K562 (cell line): ENCODE measurements around the gene GIMAP8. TPM values are rescaled to one million over a fixed set of nuclear protein-coding genes. Genes with fewer than 3 reads are reported as not detected.

Source experiments
- ATAC-seq: fragments of 200-7000 bp; cut with Tn5 transposase; 3 replicates; pipeline ENCODE4 v1.9.1; 2020; ENCODE audit warnings: moderate library complexity
- BruUV-seq: library from RNA; stranded (reverse); fragments of 400-500 nt; replicated peaks from 2 replicates; lab custom pipeline; 2021; lab: Mats Ljungman, UMichigan
- CTCF ChIA-PET: fragments of 300-600 bp; formaldehyde crosslinking; extraction: SDS; loops from one replicate; lab custom pipeline; 2021; ENCODE audit warnings: low intra/inter-chr PET ratio; lab: Yijun Ruan, JAX
- POLR2A ChIA-PET: fragments of 300-600, 350-650 bp; sonication (Branson Sonifier 250); formaldehyde crosslinking; extraction: SDS; loops from one replicate; lab custom pipeline; 2021; ENCODE audit warnings: antibody characterized with exemption, inconsistent platforms; lab: Yijun Ruan, JAX
- DNase-seq, 4 experiments: peaks; one replicate each; pipeline versions ENCODE4 v3.0.0 to v3.0.0-alpha.2; 2011 to 2018; ENCODE audit warnings: low spot score in 3 of 4, mixed read lengths in 3 of 4; ENCODE audit errors: extremely low read depth in 1 of 4
- FAIRE-seq: peaks from 2 replicates; lab custom pipeline; 2011; peaks lifted over from hg19 to GRCh38; lab: Jason Lieb, UNC
- H2AFZ ChIP-seq: 2 replicates; pipeline ENCODE4 v1.6.0; 2011; ENCODE audit warnings: low read depth, low read length, control low read depth, inconsistent platforms
- H3K27ac ChIP-seq: fragments of 200-600 bp; 3 replicates; pipeline ENCODE4 v1.8.0; 2011; ENCODE audit warnings: low read depth, mild to moderate bottlenecking, control low read depth, inconsistent platforms, low read length, moderate library complexity, mixed read lengths; ENCODE audit errors: extremely low read depth
- H3K27me3 ChIP-seq, 2 experiments: fragments of 300-600 bp in 1 of 2; 2 replicates in 1 of 2; 3 replicates in 1 of 2; pipeline versions ENCODE4 v1.6.0 to v1.8.0; 2011; ENCODE audit warnings: inconsistent platforms in 2 of 2, low read length in 2 of 2, mild to moderate bottlenecking in 1 of 2, mixed read lengths in 1 of 2, moderate library complexity in 1 of 2; ENCODE audit not compliant: control insufficient read depth in 2 of 2, insufficient read depth in 2 of 2
- H3K36me3 ChIP-seq: fragments of 300-600 bp; 3 replicates; pipeline ENCODE4 v1.8.0; 2011; ENCODE audit warnings: mild to moderate bottlenecking, low read length, inconsistent platforms; ENCODE audit not compliant: control insufficient read depth, insufficient read depth
- H3K4me1 ChIP-seq, 2 experiments: fragments of 200-600 bp in 1 of 2; replicated peaks in 1 of 2; 2 replicates in 1 of 2; 3 replicates in 1 of 2; pipeline versions ENCODE4 v1.5.1 to v1.8.0; 2011; ENCODE audit warnings: inconsistent platforms in 2 of 2, low read length in 2 of 2, mild to moderate bottlenecking in 1 of 2, mixed read lengths in 1 of 2, moderate library complexity in 1 of 2; ENCODE audit not compliant: control insufficient read depth in 2 of 2, insufficient read depth in 2 of 2
- H3K4me2 ChIP-seq: 2 replicates; pipeline ENCODE4 v1.6.1; 2011; ENCODE audit warnings: low read length, control low read depth, inconsistent platforms, mixed read lengths; ENCODE audit not compliant: insufficient read depth
- H3K4me3 ChIP-seq: fragments of 200-600 bp; sonication (generic), shearing (Covaris generic); 2 replicates; pipeline ENCODE4 v1.5.1; 2016; ENCODE audit warnings: control low read depth, inconsistent platforms
- H3K79me2 ChIP-seq: fragments of 200-600 bp; 3 replicates; pipeline ENCODE4 v1.8.0; 2011; ENCODE audit warnings: low read length, inconsistent platforms; ENCODE audit not compliant: control insufficient read depth, insufficient read depth
- H3K9ac ChIP-seq, 2 experiments: 2 replicates each; pipeline versions ENCODE4 v1.6.0 to v1.6.1; 2011; ENCODE audit warnings: low read depth in 2 of 2, low read length in 2 of 2, control low read depth in 1 of 2, inconsistent platforms in 1 of 2, mild to moderate bottlenecking in 1 of 2, mixed read lengths in 1 of 2; ENCODE audit not compliant: insufficient read depth in 1 of 2
- H3K9me1 ChIP-seq: one replicate; pipeline ENCODE4 v1.6.0; 2011; ENCODE audit warnings: inconsistent platforms, mild to moderate bottlenecking, low read length, moderate library complexity; ENCODE audit not compliant: control insufficient read depth, insufficient read depth
- H3K9me3 ChIP-seq: replicated peaks from 2 replicates; pipeline ENCODE4 v1.5.1; 2011; ENCODE audit warnings: low read depth, low read length, inconsistent platforms; ENCODE audit not compliant: control insufficient read depth, insufficient read depth
- H4K20me1 ChIP-seq: replicated peaks from 2 replicates; pipeline ENCODE4 v1.6.1; 2011; ENCODE audit warnings: low read length, inconsistent platforms, mixed read lengths; ENCODE audit not compliant: control insufficient read depth, insufficient read depth
- BRD9 ChIP-seq: fragments of 450-650 bp; IDR thresholded peaks from 2 replicates; pipeline ENCODE4 v1.6.1; 2018; ENCODE audit warnings: low read depth; ENCODE audit not compliant: partially characterized antibody
- CBX3 ChIP-seq, 2 experiments: IDR thresholded peaks; 1 replicate in 1 of 2; 2 replicates in 1 of 2; pipeline ENCODE4 v1.6.1; 2012; ENCODE audit warnings: inconsistent platforms in 2 of 2, low read length in 2 of 2, borderline replicate concordance in 1 of 2, control low read depth in 1 of 2
- ELF4 ChIP-seq: fragments of 450-650 bp; formaldehyde crosslinking; IDR thresholded peaks from 2 replicates; pipeline ENCODE4 v1.4.0; 2022; ENCODE audit warnings: missing genetic modification characterization
- FOXK1 ChIP-seq: sonication (generic); formaldehyde crosslinking; IDR thresholded peaks from 2 replicates; pipeline ENCODE4 v1.8.0; 2022; ENCODE audit warnings: missing genetic modification reagents, mild to moderate bottlenecking, borderline replicate concordance
- HNRNPH1 ChIP-seq: fragments of 200-400 bp; formaldehyde crosslinking; optimal IDR thresholded peaks from 2 replicates; pipeline ENCODE3; 2017; ENCODE audit warnings: low read depth, mild to moderate bottlenecking, low read length, moderate library complexity
- HNRNPUL1 ChIP-seq: fragments of 200-400 bp; formaldehyde crosslinking; IDR thresholded peaks from 2 replicates; pipeline ENCODE4 v1.6.1; 2017; ENCODE audit warnings: low read length
- JUNB ChIP-seq: fragments of 450-650 bp; formaldehyde crosslinking; conservative IDR thresholded peaks from 2 replicates; pipeline ENCODE4 v1.4.0; 2020; ENCODE audit warnings: mild to moderate bottlenecking
- JUND ChIP-seq, 2 experiments: IDR thresholded peaks; 2 replicates in 1 of 2; 3 replicates in 1 of 2; pipeline ENCODE4 v1.6.1; 2011; ENCODE audit warnings: borderline replicate concordance in 2 of 2, low read depth in 2 of 2, low read length in 2 of 2, improper control_type of control experiment in 1 of 2, missing biosample characterization in 1 of 2, missing genetic modification characterization in 1 of 2, missing genetic modification reagents in 1 of 2
- KAT2B ChIP-seq: IDR thresholded peaks from one replicate; pipeline ENCODE4 v1.6.1; 2012; ENCODE audit warnings: low read depth, mild to moderate bottlenecking, control low read depth, inconsistent platforms, low read length, moderate library complexity
- KLF6 ChIP-seq: fragments of 250-450 bp; sonication (Bioruptor Pico); IDR thresholded peaks from 2 replicates; pipeline ENCODE4 v1.4.0; 2020; ENCODE audit warnings: mild to moderate bottlenecking, moderate library complexity, borderline replicate concordance
- MED1 ChIP-seq: sonication (generic); formaldehyde crosslinking; IDR thresholded peaks from 2 replicates; pipeline ENCODE4 v1.8.1; 2023; ENCODE audit warnings: missing genetic modification reagents, borderline replicate concordance
- MEF2D ChIP-seq: conservative IDR thresholded peaks from 2 replicates; pipeline ENCODE4 v1.6.1; 2016; ENCODE audit warnings: low read depth, missing genetic modification characterization, missing compliant biosample characterization
- MTA1 ChIP-seq: fragments of 450-650 bp; IDR thresholded peaks from 2 replicates; pipeline ENCODE4 v1.6.1; 2017; ENCODE audit warnings: borderline replicate concordance
- NR2F6 ChIP-seq: fragments of 450-650 bp; formaldehyde crosslinking; IDR thresholded peaks from 2 replicates; pipeline ENCODE4 v1.4.0; 2020; ENCODE audit warnings: mild to moderate bottlenecking
- RBM34 ChIP-seq: fragments of 200-400 bp; formaldehyde crosslinking; IDR thresholded peaks from 2 replicates; pipeline ENCODE4 v1.6.1; 2018; ENCODE audit warnings: low read length, borderline replicate concordance; ENCODE audit not compliant: insufficient read depth
- TEAD1 ChIP-seq, 2 experiments: fragments of 450-650 bp in 1 of 2; sonication (generic) in 1 of 2; formaldehyde crosslinking; IDR thresholded peaks; 2 replicates each; pipeline versions ENCODE4 v1.4.0 to v1.8.0; 2020 to 2022; ENCODE audit warnings: mild to moderate bottlenecking in 2 of 2, missing genetic modification reagents in 1 of 2
- ZBTB8A ChIP-seq: fragments of 450-650 bp; IDR thresholded peaks from 2 replicates; pipeline ENCODE4 v1.6.1; 2018; ENCODE audit warnings: mild to moderate bottlenecking, moderate library complexity; ENCODE audit not compliant: partially characterized antibody
- WGBS: fragments of 100-300 bp; shearing (Covaris generic); methylation state at CpG from one replicate; pipeline ENCODE4 v1.1.6; 2016; ENCODE audit warnings: low coverage, mixed read lengths; ENCODE audit not compliant: insufficient coverage; ENCODE audit errors: missing lambda C conversion rate; 5-methylcytosine and 5-hydroxymethylcytosine counted together
- in situ Hi-C: fragments of 300-500 bp; cut with MboI; formaldehyde crosslinking; loops from 4 replicates; pipeline ENCODE4 v1.15.0; 2018; ENCODE audit warnings: inconsistent platforms, mixed read lengths
- intact Hi-C: fragments of 100-400 bp; cut with micrococcal nuclease; formaldehyde crosslinking; loops from 2 replicates; pipeline ENCODE4 v1.14.2; 2022
- polyA plus RNA-seq, 8 experiments: library from polyadenylated mRNA; depleted of rRNA in 4 of 8; stranded (reverse) in 5 of 8; unstranded in 3 of 8; fragments of >200 nt; fragmentation: Nextera tagmentation in 2 of 8; fragmentation: Illumina TruSeq in 1 of 8; extraction: Ambion mirVana in 2 of 8; extraction: Trizol in 1 of 8; gene quantifications; 2 replicates each; pipeline versions ENCODE4 v1.2.1 to v1.2.3, GENCODE V29; 2011 to 2014; ENCODE audit warnings: inconsistent platforms in 1 of 8, missing spikeins in 1 of 8
- total RNA-seq, 7 experiments: library from RNA; depleted of rRNA in 6 of 7; stranded (reverse); fragments of >200 nt in 6 of 7; fragmentation: Illumina TruSeq in 2 of 7; extraction: Trizol in 2 of 7; gene quantifications; 2 replicates each; pipeline versions ENCODE4 v1.2.1 to v1.2.3, GENCODE V29; 2011 to 2021; ENCODE audit warnings: low replicate concordance in 1 of 7
- TF ChIP-seq, protein P1 (sequence below): fragments of 450-650 bp; IDR thresholded peaks from 2 replicates; pipeline ENCODE4 v1.6.1; 2016; ENCODE audit warnings: antibody characterized with exemption

Gene GIMAP8
- total and polyA plus RNA-seq, 9 of the 15 experiments (the other 6 are each of a cell fraction or from before 2014, with no cell fraction given) = not detected

DNA sequence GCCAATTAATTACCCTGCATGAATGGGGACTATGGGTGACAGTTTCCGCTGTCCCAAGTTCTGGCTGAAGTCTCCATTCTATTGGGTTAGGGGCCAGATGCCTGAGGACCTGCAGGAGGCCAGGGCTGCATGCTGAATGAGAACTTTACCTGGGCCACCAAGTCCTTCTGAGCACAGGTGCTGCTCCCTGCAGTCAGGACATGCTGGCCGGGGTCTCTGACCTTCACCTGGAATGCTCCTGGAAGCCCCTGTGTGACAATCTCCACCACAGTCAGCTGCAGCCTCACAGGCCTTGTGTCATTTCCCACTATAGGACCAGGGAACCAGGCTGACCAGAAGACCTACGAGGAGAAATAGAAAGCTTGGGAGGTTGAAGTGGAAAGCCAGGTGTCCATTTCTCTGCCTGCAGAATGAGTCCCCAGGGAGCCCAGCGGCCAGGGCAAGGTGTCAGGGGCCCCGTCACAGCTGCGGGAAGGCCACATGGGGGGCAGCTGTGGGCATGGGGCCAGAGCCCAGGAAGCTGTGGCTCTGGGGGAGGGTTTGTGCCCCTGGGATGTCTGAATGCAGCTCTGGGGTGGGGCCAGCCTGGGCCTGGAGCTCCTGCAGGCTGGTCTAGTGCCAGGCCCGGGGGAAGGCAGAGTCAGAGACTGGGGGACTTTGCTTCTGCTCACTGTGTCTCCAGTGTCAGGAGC lies 5.6 kb upstream of the GIMAP8 start (continued):
- no peak for TF ChIP-seq MED1 (CRISPR knock-in tag)
- TF ChIP-seq CBX3 (IDR thresholded peaks at IDR 0.05; ENCODE audit: borderline replicate concordance in 1 of 2, low read length in 2 of 2) = no peak
- no peak for TF ChIP-seq ELF4 (CRISPR knock-in tag)
- no peak for TF ChIP-seq JUND (IDR thresholded peaks at IDR 0.05; ENCODE audit: borderline replicate concordance, low read depth, low read length)
- no peak for TF ChIP-seq JUND (tag; IDR thresholded peaks at IDR 0.05; ENCODE audit: borderline replicate concordance, low read depth, low read length)
- TF ChIP-seq, protein P1, sequence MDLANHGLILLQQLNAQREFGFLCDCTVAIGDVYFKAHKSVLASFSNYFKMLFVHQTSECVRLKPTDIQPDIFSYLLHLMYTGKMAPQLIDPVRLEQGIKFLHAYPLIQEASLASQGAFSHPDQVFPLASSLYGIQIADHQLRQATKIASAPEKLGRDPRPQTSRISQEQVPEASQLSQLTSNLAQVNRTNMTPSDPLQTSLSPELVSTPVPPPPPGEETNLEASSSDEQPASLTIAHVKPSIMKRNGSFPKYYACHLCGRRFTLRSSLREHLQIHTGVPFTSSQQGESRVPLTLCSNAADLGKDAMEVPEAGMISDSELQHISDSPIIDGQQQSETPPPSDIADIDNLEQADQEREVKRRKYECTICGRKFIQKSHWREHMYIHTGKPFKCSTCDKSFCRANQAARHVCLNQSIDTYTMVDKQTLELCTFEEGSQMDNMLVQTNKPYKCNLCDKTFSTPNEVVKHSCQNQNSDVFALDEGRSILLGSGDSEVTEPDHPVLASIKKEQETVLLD = no peak
- no peak for TF ChIP-seq HNRNPH1

DNA sequence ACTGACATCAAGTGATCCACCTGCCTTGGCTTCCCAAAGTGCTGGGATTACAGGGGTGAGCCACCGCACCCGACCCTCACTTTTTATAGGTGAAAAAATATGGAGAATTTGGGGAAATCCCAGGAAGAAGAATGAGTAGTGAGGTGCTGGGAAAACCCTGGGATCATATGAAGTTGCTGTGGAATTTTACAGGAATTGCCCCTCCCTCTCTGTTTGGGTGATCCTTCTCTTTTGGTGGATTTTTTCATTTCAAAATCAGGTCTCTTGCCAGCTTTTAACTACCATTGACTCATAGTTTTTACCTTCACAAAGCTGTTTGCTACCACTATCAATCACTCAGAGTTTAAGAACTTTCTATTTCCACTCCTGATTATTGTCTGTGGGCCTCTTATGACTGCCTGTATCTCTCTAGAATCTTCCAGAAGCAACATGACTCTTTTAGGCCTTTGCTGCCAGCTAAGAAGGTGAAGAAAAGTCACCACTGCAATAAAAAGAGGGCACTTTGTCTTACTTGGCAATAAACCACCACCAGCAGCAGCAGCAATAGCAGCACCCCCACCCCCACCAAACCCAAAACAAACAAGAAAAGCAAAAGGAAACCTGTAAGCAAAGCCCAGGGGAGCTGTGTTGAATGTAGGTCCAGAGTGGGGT lies 4.0 kb upstream of the GIMAP8 start:
- Histone ChIP-seq H3K4me1 (peaks cover 0 to 9% of the 10 kb centered on the region in 2 experiments; a peak in 3 of 5 replicates), H3K79me2 (no peaks in the 10 kb centered on the region), H3K36me3 (no peaks in the 10 kb centered on the region), H3K27ac (no peak overlapping the region), H2AFZ (no peak overlapping the region), H3K9me1 (no peaks in the 10 kb centered on the region), H4K20me1 (no peaks in the 10 kb centered on the region), H3K4me3 (no peak overlapping the region), H3K9me3 (peaks cover 8% of the 10 kb centered on the region), H3K4me2 (no peak overlapping the region), H3K27me3 (peaks cover 61 to 85% of the 10 kb centered on the region in 2 experiments; a peak in 4 of 5 replicates), H3K9ac (no peak overlapping the region)
- DNase-seq = no peak
- ChIA-PET CTCF (interaction anchor here (0.6 kb wide), 1 partner anchor 26 kb away, joined by 4 read pairs; no protein-coding TSS in a partner anchor), POLR2A (interaction anchor here (1.7 to 5.5 kb wide), 2 partner anchors 14 to 19 kb away, joined by 5 to 29 read pairs; no protein-coding TSS in a partner anchor)
- FAIRE-seq = no peak
- no peak for ATAC-seq
- WGBS = 0% methylated on average over 2 of the region's 2 CpGs
- BruUV-seq = no TSS peak
- intact Hi-C loops (loop anchor here (5.0 kb wide), 2 partner anchors 36 to 121 kb away; partner anchors contain the start of gene GIMAP4), in situ Hi-C loops (no loop called here)
- TF ChIP-seq MTA1 (no peak), KAT2B (no peak), BRD9 (no peak), ZBTB8A (no peak), FOXK1 (CRISPR knock-in tag) (no peak), RBM34 (no peak), NR2F6 (CRISPR knock-in tag) (no peak), HNRNPUL1 (no peak), JUNB (CRISPR knock-in tag) (no peak), MEF2D (tag) (no peak), TEAD1 (CRISPR knock-in tag; IDR thresholded peaks at IDR 0.05) (no peak), KLF6 (CRISPR knock-in tag) (no peak)
